Peyer's patch (tissue), 4 donors: ENCODE results near the gene ANAPC16.

Experiments
- POLR2A ChIP-seq, 2 donors: fragments of 450-650 bp; IDR thresholded peaks; one replicate each; pipeline ENCODE4 v1.5.1; 2017; ENCODE audit warnings: antibody characterized with exemption in 2 of 2, mild to moderate bottlenecking in 2 of 2, moderate library complexity in 2 of 2
- TF ChIP-seq, protein P1 (sequence below), 6 experiments: fragments of 450-650 bp in 4 of 6; fragments of 200-600 bp in 2 of 6; sonication (generic) in 1 of 6; IDR thresholded peaks; one replicate each; pipeline ENCODE4 v1.5.1; 2017 to 2019; ENCODE audit warnings: antibody characterized with exemption in 6 of 6, mild to moderate bottlenecking in 3 of 6, moderate library complexity in 1 of 6

DNA sequence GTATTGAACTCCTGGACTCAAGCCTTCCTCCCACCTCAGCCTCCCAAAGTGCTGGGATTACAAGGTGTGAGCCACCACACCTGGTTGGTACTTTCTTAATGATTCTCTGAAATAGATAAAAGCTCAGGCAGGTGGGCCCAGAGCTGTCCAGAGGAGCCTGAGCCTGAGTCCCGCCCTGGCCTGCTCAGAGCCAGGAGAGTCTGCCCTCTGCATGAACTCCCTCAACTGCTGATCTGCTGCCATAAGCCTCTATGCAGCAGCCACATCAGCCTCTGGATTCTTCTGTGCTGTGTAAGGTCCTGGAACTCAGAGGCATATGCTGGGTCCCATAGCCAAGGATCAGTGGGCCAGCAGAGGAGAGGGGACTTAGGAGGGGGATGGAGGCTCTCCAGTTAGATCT is 34.9 kb downstream of the ANAPC16 start:
- TF ChIP-seq, protein P1, sequence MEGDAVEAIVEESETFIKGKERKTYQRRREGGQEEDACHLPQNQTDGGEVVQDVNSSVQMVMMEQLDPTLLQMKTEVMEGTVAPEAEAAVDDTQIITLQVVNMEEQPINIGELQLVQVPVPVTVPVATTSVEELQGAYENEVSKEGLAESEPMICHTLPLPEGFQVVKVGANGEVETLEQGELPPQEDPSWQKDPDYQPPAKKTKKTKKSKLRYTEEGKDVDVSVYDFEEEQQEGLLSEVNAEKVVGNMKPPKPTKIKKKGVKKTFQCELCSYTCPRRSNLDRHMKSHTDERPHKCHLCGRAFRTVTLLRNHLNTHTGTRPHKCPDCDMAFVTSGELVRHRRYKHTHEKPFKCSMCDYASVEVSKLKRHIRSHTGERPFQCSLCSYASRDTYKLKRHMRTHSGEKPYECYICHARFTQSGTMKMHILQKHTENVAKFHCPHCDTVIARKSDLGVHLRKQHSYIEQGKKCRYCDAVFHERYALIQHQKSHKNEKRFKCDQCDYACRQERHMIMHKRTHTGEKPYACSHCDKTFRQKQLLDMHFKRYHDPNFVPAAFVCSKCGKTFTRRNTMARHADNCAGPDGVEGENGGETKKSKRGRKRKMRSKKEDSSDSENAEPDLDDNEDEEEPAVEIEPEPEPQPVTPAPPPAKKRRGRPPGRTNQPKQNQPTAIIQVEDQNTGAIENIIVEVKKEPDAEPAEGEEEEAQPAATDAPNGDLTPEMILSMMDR (IDR thresholded peaks at IDR 0.05): no peak
- no peak for TF ChIP-seq POLR2A (IDR thresholded peaks at IDR 0.05)
